Activated naive CD4-positive, alpha-beta T cell treated with anti-CD3 and anti-CD28 coated beads, Interleukin-2, amount 50 U/mL, for 16 hours (primary cell): Measurements from ENCODE around the gene RFX8.
"Not testable (repeated sequence)": the region's sequence is repeated elsewhere in the genome, so short reads cannot be mapped to it uniquely, and the experiment has no call there.

Experiments used
- DNase-seq: peaks from one replicate; pipeline ENCODE4 v3.0.0-alpha.2; 2020

The RFX8 gene

DNA sequence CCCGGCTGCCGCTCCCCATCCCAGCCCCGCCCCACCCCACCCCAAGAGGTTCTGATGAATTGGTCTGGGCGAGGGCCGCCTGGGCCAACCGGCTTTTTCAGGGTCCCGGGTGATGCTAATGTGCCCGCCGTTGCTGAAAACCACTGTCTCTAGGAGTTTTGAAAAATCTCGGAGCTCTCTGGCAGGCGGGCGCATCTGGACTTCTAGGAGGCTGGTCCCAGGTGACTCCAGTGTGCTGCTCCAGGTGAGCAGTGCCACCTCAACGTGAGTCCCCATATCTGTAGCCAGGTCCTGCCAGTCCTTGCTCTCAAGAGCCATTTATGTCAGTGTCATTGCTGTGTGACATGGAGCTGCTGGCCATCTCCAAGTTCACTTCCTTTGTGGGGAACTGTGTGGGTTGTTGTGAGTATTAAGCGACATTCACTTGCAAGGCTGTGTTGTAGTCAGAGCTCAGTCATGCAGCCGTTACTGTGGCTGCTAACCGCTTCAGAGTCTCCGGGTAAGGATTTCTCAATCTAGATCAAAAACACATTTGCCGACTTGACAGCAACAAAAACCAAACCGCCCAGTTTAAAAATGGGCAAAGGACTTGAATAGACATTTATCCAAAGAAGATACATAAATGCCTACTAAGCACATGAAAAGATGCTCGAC is at the start of gene RFX8:
TSS of gene RFX8 (minus strand) at position 382 of the 654 bp plus-strand sequence. CDS start 8,264 bp downstream, outside the sequence.
- DNase-seq, result peak; percentile 54

- no peak for DNase-seq
Observed at GRCh38 chr2:101521487-101521886, 46.6 kb upstream of the RFX8 start.

DNA sequence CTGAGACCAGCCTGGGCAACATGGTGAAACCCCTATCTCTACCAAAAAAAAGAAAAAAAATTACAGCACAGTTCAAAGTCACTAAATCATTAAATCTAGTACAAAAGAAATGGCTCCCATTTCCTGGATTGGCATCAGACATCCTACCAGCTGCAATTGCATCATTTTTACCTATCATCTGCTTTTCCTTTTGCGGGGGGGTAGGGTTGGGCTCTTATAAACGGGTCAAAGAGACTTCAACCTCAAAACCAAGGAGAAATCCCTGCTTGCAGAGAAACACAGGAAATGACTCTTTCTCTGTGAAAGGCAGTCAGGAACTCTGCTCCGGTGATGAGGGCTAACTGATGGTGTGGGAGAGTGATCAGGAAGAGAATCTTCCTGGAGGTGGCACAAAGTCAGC is 45.3 kb upstream of the RFX8 start:
- no peak for DNase-seq

- no peak for DNase-seq
Observed at GRCh38 chr2:101518578-101519492, 43.9 kb upstream of the RFX8 start.

- DNase-seq, result no peak
Observed at GRCh38 chr2:101517758-101518271, 42.9 kb upstream of the RFX8 start.

- no peak for DNase-seq
Observed at GRCh38 chr2:101516823-101517690, 42.1 kb upstream of the RFX8 start.

- no peak for DNase-seq
Observed at GRCh38 chr2:101516349-101516748, 41.4 kb upstream of the RFX8 start.

DNA sequence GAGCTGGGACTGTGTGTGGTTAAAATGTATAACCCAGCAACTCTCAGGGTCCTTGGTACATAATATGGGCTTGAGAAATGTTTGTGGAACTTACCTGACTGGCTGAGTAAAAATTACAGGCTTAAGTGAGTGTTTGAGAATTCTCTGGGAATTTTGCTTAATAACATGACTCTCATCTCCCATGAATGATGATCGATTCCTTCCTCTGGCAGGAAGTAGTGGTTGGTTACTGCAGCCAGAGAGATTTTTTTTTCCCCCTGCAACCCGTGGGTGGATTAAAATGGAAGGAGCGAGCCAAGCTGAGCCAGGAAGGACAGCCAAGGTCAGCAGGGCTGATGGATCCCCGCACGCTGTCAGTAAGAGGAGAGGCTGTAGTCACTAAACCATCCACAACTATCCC is 40.6 kb upstream of the RFX8 start:
- DNase-seq, result no peak

DNA sequence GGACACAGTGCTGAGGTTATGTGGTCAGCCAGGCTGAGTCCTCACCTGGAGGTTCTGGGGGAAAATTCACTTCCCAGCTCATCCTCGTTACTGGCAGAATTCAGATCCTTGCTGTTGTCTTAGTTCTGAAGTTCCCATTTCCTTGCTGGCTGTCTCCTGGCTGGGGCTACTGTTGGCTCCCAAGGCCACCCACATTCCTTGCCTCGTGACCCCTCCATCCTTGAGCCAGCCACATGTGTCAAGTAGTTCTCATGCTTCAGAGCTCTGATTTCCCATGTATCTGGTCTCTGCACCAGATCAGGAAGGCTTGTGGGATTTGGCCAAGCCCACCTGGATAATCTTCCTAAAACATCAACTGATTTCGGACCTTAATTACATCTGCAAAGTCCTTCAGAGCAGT is 38.1 kb upstream of the RFX8 start:
- no peak for DNase-seq

- DNase-seq, result no peak
Observed at GRCh38 chr2:101511381-101511780, 36.5 kb upstream of the RFX8 start.

DNA sequence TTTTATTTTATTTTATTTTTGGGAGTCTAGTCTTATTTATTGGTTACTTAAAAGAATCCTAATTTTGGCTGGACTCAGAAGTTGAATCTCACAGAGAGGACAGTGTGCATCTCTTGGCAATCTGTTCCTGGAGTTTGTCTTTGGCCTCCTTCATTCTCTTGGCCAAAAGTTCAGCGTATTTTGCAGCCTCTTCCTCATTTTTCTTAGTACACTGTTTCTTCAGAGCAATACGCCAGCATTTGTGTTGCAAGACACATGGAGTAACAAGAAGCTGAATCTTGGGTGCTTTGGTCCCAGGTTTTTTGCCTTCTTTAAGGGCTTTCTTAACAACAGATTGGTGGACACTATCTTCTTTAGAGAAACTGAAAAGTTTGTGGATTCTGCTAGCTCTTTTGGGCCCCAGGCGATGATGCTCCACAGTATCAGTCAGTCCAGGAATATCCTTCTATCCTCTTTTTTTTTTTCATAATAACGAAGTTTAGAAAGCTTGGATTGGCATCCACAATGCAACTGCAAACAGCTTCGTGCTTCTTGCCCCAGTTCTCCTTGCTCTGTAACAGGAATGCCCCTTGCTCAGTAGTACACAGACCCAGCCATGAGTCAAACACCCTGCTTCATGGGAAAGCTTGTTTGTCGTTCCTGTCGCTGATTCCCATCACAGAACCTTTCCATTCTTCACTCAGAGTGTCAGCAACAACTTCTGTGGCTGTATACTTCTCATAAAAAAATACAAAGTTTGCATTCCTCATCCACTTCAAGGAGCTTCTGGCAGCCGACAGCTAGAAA is 34.8 kb upstream of the RFX8 start:
- DNase-seq, result no peak

DNA sequence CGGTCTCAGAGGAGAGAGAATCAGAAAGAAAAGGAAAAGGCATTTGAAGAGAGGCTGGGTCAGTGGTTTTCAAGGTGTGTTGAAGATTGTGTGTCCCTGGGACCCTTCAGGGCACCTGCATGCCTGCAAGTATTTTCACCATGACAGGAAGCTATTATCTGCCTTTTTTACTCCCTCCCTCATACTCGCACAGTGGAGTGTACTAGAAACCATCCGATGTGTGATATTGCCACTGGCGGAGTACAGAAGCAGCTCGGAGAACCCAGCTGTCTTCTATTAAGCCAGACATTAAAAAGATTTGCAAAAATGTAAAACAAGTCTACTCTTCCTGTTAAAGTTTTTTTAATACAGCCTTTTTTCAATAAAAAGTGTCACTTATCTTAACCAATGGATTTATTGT is 33.7 kb upstream of the RFX8 start:
- DNase-seq, result no peak

DNA sequence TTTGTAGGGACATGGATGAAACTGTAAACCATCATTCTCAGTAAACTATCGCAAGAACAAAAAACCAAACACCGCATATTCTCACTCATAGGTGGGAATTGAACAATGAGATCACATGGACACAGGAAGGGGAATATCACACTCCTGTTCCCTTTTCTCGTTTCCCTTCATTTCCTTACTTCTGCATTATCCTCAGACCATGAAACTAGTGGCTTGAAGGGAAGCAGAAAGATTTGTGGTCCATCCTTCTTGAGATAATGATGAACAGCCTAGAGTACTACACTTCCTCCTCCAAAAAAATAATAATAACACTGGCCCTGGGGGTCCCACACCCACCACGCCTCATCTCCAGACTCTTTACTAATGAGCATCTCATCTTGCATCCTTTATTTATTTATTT is 30.4 kb upstream of the RFX8 start:
- DNase-seq, result not testable (repeated sequence)

DNA sequence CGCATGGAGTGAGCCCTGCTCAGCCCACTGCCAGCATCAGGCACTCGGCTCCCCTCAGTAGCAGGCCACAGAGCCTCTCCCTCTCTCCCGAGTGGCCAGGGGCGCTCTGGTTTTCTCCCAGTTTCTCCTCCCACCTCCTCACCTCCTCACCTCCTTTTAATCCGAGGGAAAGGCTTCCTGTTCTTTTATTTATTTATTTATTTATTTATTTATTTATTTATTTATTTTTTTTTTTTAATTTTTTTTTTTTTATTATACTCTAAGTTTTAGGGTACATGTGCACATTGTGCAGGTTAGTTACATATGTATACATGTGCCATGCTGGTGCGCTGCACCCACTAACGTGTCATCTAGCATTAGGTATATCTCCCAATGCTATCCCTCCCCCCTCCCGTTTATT is 29.8 kb upstream of the RFX8 start:
- DNase-seq, result not testable (repeated sequence)

DNA sequence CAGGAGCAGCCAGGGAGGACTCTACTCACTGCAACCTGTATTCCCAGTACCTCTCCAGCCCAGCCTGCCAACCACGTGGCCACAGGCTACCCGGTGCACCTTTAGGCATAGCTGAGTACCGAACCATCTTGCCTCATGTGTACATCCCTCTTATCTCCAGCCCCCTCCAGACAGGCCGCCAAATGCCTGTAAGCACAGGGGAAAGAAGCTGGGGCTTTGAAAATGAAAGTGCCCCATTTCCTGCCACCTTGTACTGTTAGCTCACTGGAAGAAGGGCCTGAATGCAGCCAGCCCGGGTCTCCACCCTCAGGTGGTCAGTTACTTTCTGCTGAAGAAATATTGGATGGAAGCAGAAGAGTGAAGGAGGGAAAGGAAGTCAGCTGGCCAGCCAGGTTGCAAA is 27.2 kb upstream of the RFX8 start:
- no peak for DNase-seq

- no peak for DNase-seq
Observed at GRCh38 chr2:101501443-101501842, 26.5 kb upstream of the RFX8 start.

DNA sequence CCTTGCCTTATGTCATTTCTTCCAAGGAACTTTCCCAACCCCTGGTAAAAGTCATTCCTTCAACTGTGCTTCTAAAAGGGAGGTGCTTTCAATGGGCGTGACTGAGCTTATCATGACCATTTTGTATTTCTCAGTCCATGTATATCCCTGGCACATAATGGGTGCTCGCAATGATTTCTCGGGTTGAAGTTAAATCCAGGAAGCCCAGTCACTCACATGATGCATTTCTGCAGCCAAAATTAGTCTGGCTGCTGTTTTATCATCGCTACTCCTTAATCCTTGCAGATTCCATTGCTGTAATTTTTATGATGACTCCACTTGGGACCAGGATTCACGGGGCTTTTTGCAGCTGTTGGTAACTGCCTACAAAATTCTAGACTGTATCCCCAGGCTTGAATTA is 25.9 kb upstream of the RFX8 start:
- no peak for DNase-seq

DNA sequence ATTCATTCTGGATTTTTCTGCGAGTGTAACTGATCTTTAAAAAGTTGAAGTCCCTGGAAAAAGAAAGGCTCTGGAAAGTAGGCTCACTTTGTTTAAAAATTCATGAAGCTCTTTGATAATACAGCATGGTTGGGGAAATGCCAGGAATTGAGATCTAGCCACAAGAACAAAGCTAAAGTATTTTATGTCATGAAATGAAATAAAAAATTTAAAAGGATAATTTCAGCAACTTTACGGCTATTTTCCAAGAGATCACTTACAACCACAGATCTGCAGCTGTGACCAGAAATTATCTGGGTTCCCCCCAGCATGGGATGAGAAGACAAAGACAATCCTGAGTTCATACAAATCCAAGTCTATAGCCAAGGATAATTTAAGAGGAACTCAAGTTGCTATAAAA is 25.3 kb upstream of the RFX8 start:
- no peak for DNase-seq

GRCh38 chr2:101496279-101496678 is 21.4 kb upstream of the RFX8 start:
- DNase-seq, result no peak

GRCh38 chr2:101492936-101493473 is 18.1 kb upstream of the RFX8 start:
- no peak for DNase-seq

GRCh38 chr2:101486994-101487393 is 12.1 kb upstream of the RFX8 start:
- no peak for DNase-seq

DNA sequence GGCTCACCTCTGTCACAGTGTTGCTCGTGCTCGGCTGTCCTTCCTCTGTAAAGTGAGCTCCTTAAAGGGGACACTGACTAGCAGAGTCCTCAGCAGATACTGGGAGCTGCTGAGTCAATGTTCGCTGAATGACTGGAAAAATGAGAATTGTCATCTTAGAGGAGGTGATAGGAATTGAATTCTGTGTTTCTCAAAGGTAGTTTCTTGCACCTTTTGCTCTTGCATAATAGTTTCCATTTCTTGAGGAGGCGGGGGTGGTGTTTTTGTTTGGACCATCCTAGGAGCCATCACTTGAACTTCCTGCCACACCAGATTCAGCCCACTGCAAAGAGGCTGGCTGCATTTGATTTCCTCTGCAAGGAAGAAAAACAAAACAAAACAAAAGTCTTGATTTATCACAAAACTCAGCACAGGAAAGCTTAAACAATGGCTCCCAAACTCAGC is 11.4 kb upstream of the RFX8 start:
- no peak for DNase-seq
